ENCODE results near the gene S1PR5. TPM values are rescaled to one million over a fixed set of nuclear protein-coding genes. Genes with fewer than 3 reads are reported as not detected.

Gene S1PR5
- total and polyA plus RNA-seq, 2 of the 8 experiments (the other 6 are each of a cell fraction or from before 2014, with no cell fraction given): 2.4 to 8.6 TPM

- no peak for DNase-seq (ENCODE audit: low read depth in 1 of 2, low spot score in 2 of 2)
- no peak overlapping the region for H3K56ac ChIP-seq (replicated peaks; ENCODE audit: insufficient read length, low read depth, low read length)
- no peak overlapping the region for H3K9ac ChIP-seq (replicated peaks in 1 of 4; ENCODE audit: extremely low read depth in 1 of 4, low read depth in 3 of 4, low read length in 3 of 4)
- H2BK12ac ChIP-seq (ENCODE audit: low read depth, low read length): 0 out of 2 replicates have a peak overlapping the region, but pooled peaks have one; percentile 39
- H3K4me2 ChIP-seq (ENCODE audit: insufficient read depth in 1 of 2, low read depth in 2 of 2, low read length in 2 of 2): peak overlapping the region; percentile 82 to 94
- CTCF ChIA-PET (ENCODE audit: partially characterized antibody): interaction anchor here (0.8 to 5.6 kb wide), 10 partner anchors 9 to 85 kb away, joined by 3 to 46 read pairs (median 4); no protein-coding TSS in a partner anchor
- no peak overlapping the region for H3K23ac ChIP-seq (ENCODE audit: insufficient read length)
- no peak overlapping the region for H4K91ac ChIP-seq (replicated peaks; ENCODE audit: insufficient read length, low read length)
- H3K79me1 ChIP-seq (ENCODE audit: low read depth, low read length): no peaks in the 10 kb centered on the region; the same call in 1 of the 2 replicates
- peak overlapping the region; percentile 32 for H3K4ac ChIP-seq (replicated peaks; ENCODE audit: insufficient read length, low read depth, low read length)
- no peak for FAIRE-seq
- H3K4me1 ChIP-seq (replicated peaks in 1 of 4; ENCODE audit: control insufficient read depth in 3 of 4, insufficient read depth in 4 of 4, low read length in 3 of 4): peaks cover 0 to 29% (median 10%) of the 10 kb centered on the region in 4 experiments; a peak in 5 of 7 replicates
- H2BK5ac ChIP-seq (ENCODE audit: low read depth, low read length): no peak overlapping the region; the same call in 1 of the 2 replicates
- H2AK5ac ChIP-seq (ENCODE audit: low read depth, low read length): no peak overlapping the region
- H3K9me3 ChIP-seq (ENCODE audit: insufficient read depth in 2 of 2, low read depth in 1 of 2, low read length in 1 of 2): no peaks in the 10 kb centered on the region
- no peaks in the 10 kb centered on the region for H3K36me3 ChIP-seq (ENCODE audit: control insufficient read depth in 2 of 4, insufficient read depth in 4 of 4, low read length in 3 of 4)
- H3K27ac ChIP-seq (ENCODE audit: low read depth, low read length): no peak overlapping the region
- no peak overlapping the region for H2BK15ac ChIP-seq (ENCODE audit: low read length)
- 47% methylated on average over 10 of the region's 10 CpGs; no CpG with 5 or more reads in 1 of the 2 experiments for WGBS, 2 experiments (ENCODE audit: extremely low coverage in 1 of 2, insufficient coverage in 1 of 2, insufficient read length in 1 of 2, insufficient replicate concordance in 2 of 2, low coverage in 1 of 2, low lambda C conversion rate in 2 of 2, missing lambda C conversion rate in 1 of 2)
- POLR2A ChIA-PET (ENCODE audit: partially characterized antibody): interaction anchor here (1.0 to 1.9 kb wide), 8 partner anchors 9 to 201 kb away, joined by 3 to 6 read pairs (median 4); partner anchors contain the start of genes DNM2 and KEAP1
- H4K8ac ChIP-seq (ENCODE audit: extremely low read depth, insufficient read depth, low read length): no peak overlapping the region
- no peaks in the 10 kb centered on the region for H3K79me2 ChIP-seq (ENCODE audit: control insufficient read depth in 1 of 2, insufficient read depth in 2 of 2, low read length in 2 of 2)
- no peak overlapping the region for H2BK120ac ChIP-seq (replicated peaks; ENCODE audit: low read depth, low read length)
- peaks cover 43 to 72% (median 67%) of the 10 kb centered on the region in 4 experiments; a peak in 6 of 7 replicates for H3K27me3 ChIP-seq (replicated peaks in 1 of 4; ENCODE audit: control insufficient read depth in 3 of 4, extremely low read depth in 1 of 4, insufficient read depth in 3 of 4, low read length in 3 of 4)
- H2AFZ ChIP-seq (ENCODE audit: low read length): no peak overlapping the region
- 0 out of 2 replicates have a peak, but pooled peaks have one; percentile 11 for TF ChIP-seq MAX (IDR thresholded peaks at IDR 0.05)
- peak; percentile 20 for TF ChIP-seq EZH2 (IDR thresholded peaks at IDR 0.05; ENCODE audit: low read depth, low read length, severe bottlenecking)
- TF ChIP-seq GTF2F1 (IDR thresholded peaks at IDR 0.05; ENCODE audit: borderline replicate concordance, low read depth, low read length): no peak
- H4K20me1 ChIP-seq (replicated peaks in 1 of 2; ENCODE audit: control insufficient read depth in 1 of 2, insufficient read depth in 2 of 2, low read length in 2 of 2): peaks cover 3 to 6% of the 10 kb centered on the region in 2 experiments
- peak overlapping the region; percentile 67 to 79 (median 78) for H3K4me3 ChIP-seq (ENCODE audit: extremely low read depth in 1 of 4, insufficient read depth in 2 of 4, low read depth in 3 of 4, low read length in 4 of 4)
- no peak overlapping the region for H2BK20ac ChIP-seq (ENCODE audit: low read length)
- H4K5ac ChIP-seq (ENCODE audit: insufficient read length, low read depth, low read length): no peak overlapping the region
- H3K14ac ChIP-seq (ENCODE audit: insufficient read length): no peak overlapping the region
- peaks cover 30% of the 10 kb centered on the region for H3K23me2 ChIP-seq (ENCODE audit: low read depth, low read length)
- peak overlapping the region; percentile 83 for H3K18ac ChIP-seq (ENCODE audit: extremely low read depth, low read length)
These were observed 468 bp downstream of the S1PR5 start for GRCh38 chr19:10516671-10517286.

Measured in H1 (cell line).